GM18909 (cell line): ENCODE measurements around the gene TOX3.

Experiments used
- ATAC-seq: cut with Tn5 transposase; IDR thresholded peaks from one replicate; pipeline ENCODE4 v1.9.1; 2021; ENCODE audit warnings: mild to moderate bottlenecking; ENCODE audit not compliant: unreplicated experiment, poor library complexity

The TOX3 gene

GRCh38 chr16:52460639-52461178, 86.2 kb downstream of the TOX3 start:
- ATAC-seq, result no peak

GRCh38 chr16:52456368-52456767, 90.6 kb downstream of the TOX3 start:
- ATAC-seq, result no peak

GRCh38 chr16:52455549-52456277, 91.2 kb downstream of the TOX3 start:
- no peak for ATAC-seq

GRCh38 chr16:52453644-52454043, 93.3 kb downstream of the TOX3 start:
- ATAC-seq, result no peak

GRCh38 chr16:52451971-52452421, 94.9 kb downstream of the TOX3 start:
- no peak for ATAC-seq

GRCh38 chr16:52450916-52451315, 96.0 kb downstream of the TOX3 start:
- ATAC-seq, result no peak

GRCh38 chr16:52450241-52450640, 96.7 kb downstream of the TOX3 start:
- ATAC-seq, result no peak

- no peak for ATAC-seq
Observed at GRCh38 chr16:52446080-52446479, 100.9 kb downstream of the TOX3 start.

GRCh38 chr16:52441886-52442285, 105.1 kb downstream of the TOX3 start:
- ATAC-seq, result no peak

GRCh38 chr16:52440248-52440647, 106.7 kb downstream of the TOX3 start:
- ATAC-seq, result no peak

- ATAC-seq, result no peak
Observed at GRCh38 chr16:52439750-52440149, 107.2 kb downstream of the TOX3 start.

GRCh38 chr16:52439171-52439701, 107.7 kb downstream of the TOX3 start:
- no peak for ATAC-seq

GRCh38 chr16:52437277-52437670, 109.7 kb downstream of the TOX3 start:
- ATAC-seq, result no peak

GRCh38 chr16:52436339-52437276, 110.3 kb downstream of the TOX3 start:
- no peak for ATAC-seq

- ATAC-seq, result no peak
Observed at GRCh38 chr16:52434224-52434623, 112.7 kb downstream of the TOX3 start.

GRCh38 chr16:52433643-52434042, 113.3 kb downstream of the TOX3 start:
- ATAC-seq, result no peak

GRCh38 chr16:52424591-52424990, 122.4 kb downstream of the TOX3 start:
- no peak for ATAC-seq

GRCh38 chr16:52422307-52422706, 124.6 kb downstream of the TOX3 start:
- no peak for ATAC-seq

- no peak for ATAC-seq
Observed at GRCh38 chr16:52418201-52418600, 128.7 kb downstream of the TOX3 start.

- ATAC-seq, result no peak
Observed at GRCh38 chr16:52416888-52417287, 130.1 kb downstream of the TOX3 start.

GRCh38 chr16:52411011-52411410, 135.9 kb downstream of the TOX3 start:
- no peak for ATAC-seq
